GM12865 (cell line): Measurements from ENCODE around the gene SERAC1.
"Not testable (repeated sequence)": the region's sequence is repeated elsewhere in the genome, so short reads cannot be mapped to it uniquely, and the experiment has no call there.

ENCODE experiments used
- DNase-seq: peaks from one replicate; pipeline ENCODE4 v3.0.0; 2010; ENCODE audit warnings: low read depth
- H3K4me3 ChIP-seq: 2 replicates; pipeline ENCODE4 v1.5.1; 2011; ENCODE audit warnings: mild to moderate bottlenecking, low read depth, low read length, control low read depth
- TF ChIP-seq, protein P1 (sequence below): IDR thresholded peaks from 2 replicates; pipeline ENCODE4 v1.5.1; 2011; ENCODE audit warnings: low read length, control low read depth, low read depth, inconsistent platforms; ENCODE audit not compliant: insufficient read depth; ENCODE audit errors: missing control alignments

SERAC1 gene

GRCh38 chr6:158170656-158171081 is 2.6 kb upstream of the SERAC1 start:
- TF ChIP-seq, protein P1, sequence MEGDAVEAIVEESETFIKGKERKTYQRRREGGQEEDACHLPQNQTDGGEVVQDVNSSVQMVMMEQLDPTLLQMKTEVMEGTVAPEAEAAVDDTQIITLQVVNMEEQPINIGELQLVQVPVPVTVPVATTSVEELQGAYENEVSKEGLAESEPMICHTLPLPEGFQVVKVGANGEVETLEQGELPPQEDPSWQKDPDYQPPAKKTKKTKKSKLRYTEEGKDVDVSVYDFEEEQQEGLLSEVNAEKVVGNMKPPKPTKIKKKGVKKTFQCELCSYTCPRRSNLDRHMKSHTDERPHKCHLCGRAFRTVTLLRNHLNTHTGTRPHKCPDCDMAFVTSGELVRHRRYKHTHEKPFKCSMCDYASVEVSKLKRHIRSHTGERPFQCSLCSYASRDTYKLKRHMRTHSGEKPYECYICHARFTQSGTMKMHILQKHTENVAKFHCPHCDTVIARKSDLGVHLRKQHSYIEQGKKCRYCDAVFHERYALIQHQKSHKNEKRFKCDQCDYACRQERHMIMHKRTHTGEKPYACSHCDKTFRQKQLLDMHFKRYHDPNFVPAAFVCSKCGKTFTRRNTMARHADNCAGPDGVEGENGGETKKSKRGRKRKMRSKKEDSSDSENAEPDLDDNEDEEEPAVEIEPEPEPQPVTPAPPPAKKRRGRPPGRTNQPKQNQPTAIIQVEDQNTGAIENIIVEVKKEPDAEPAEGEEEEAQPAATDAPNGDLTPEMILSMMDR, result no peak
- no peak for DNase-seq
- no peak overlapping the region for H3K4me3 ChIP-seq

GRCh38 chr6:158169634-158170033 is 1.6 kb upstream of the SERAC1 start:
- not testable (repeated sequence) for H3K4me3 ChIP-seq, DNase-seq

- no peak overlapping the region for H3K4me3 ChIP-seq
- DNase-seq, result no peak
- TF ChIP-seq, protein P1, result no peak
These were observed 2.1 kb downstream of the SERAC1 start for GRCh38 chr6:158165919-158166416.

DNA sequence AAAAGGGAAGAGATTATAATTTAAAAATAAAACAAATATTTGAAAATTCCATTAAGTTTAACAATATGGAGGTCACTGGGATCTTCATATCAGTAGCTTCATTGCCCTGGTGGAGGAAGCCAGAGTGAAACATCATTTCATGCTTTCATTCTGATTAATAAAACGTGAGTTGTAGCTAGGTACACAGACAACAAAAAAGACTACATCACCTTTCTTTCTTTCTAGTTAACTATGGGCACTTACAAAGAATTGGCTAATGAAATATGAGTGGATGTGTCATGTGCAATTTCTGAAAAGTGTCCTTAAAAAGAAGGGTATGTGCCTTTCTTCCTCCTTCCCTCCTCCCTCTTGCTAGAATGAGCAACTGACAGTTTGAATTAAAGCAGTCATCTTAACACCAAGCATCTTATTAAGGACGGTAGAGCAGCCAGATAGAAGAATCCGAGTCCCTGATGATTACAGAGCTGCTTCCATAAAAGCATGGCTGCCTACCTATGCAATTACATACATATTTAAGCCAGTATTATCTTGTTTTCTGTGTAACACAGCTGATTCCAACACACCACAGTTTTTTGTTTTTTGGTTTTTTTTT is 3.4 kb downstream of the SERAC1 start:
- DNase-seq, result no peak
- TF ChIP-seq, protein P1, result no peak
- no peak overlapping the region for H3K4me3 ChIP-seq

- no peak overlapping the region for H3K4me3 ChIP-seq
- DNase-seq, result no peak
- TF ChIP-seq, protein P1, result no peak
These were observed 6.4 kb downstream of the SERAC1 start for GRCh38 chr6:158161566-158162254.

- H3K4me3 ChIP-seq, result no peak overlapping the region
- TF ChIP-seq, protein P1, result no peak
- no peak for DNase-seq
These were observed 7.0 kb downstream of the SERAC1 start for GRCh38 chr6:158160932-158161539.

DNA sequence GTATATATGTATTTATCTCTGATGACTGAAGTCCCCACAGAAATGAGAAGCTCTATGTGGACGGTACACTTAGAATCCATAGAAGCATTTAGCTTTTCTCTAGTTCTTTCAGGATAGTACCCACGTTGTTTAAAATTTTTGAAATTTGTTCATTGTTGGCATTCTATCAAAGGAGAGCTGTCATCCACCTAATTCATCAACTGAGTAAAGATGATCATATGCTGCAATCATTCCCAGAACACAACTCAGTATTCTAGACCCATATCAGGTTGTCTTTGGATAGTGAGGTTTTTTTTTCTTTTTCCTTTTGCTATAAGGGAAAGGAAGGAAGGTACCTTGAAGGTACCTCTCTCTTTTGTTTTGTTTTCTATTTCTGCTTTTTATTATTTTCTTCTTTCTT is 9.3 kb downstream of the SERAC1 start:
- H3K4me3 ChIP-seq, result no peak overlapping the region
- TF ChIP-seq, protein P1, result no peak
- no peak for DNase-seq
